ENCODE measurements around the gene WARS2.

Gene WARS2

DNA sequence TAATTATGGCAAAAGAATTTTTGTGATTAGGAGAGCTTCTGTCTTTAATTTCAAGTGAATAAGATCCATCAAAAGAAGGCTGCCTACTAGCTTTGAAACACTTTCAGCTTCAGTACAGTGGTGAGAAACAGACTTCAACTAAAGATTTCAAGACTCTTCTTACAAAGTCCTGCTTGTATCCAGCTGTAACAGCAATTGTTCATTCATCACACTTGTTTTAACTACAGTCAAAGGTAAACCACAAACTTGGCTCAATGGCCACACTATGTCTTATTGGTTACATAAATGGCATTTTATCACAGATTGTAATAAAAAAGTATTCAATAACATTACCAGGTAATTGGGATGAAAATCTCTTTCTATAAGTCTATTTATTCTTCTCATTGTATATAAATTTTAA, 59.2 kb downstream of the WARS2 start:
- Histone ChIP-seq H3K36me3 (ENCODE audit: control insufficient read depth, insufficient read depth, low read length) (no peaks in the 10 kb centered on the region), H3K27me3 (ENCODE audit: control insufficient read depth, insufficient read depth, low read length) (no peaks in the 10 kb centered on the region), H3K4me3 (ENCODE audit: low read depth, low read length) (no peak overlapping the region), H3K9me3 (ENCODE audit: control insufficient read depth, insufficient read depth, low read length) (no peaks in the 10 kb centered on the region), H3K4me1 (ENCODE audit: control insufficient read depth, insufficient read depth, low read length) (no peaks in the 10 kb centered on the region), H3K9ac (ENCODE audit: low read depth, low read length) (no peak overlapping the region)

DNA sequence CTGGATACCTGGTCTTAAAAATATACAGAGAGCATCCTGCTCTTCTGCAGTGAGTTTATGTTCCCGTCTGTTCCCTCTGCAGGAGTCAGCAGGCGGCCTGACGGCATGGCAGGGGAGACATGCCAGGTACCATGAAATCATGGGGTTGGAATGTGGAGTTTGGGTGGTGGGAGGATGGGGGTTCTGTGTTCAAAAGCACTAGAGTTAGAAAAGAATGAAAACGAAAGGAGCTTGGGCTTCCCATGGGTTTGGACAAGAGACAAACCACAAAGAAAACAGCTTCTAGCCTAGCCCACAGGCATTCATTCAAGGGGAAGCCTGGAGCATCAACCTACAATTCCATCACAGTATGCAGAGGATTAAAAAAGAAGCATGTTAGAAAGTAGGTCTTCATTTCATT, 59.9 kb downstream of the WARS2 start:
- Histone ChIP-seq H3K36me3 (ENCODE audit: control insufficient read depth, insufficient read depth, low read length) (no peaks in the 10 kb centered on the region), H3K27me3 (ENCODE audit: control insufficient read depth, insufficient read depth, low read length) (no peaks in the 10 kb centered on the region), H3K4me3 (ENCODE audit: low read depth, low read length) (no peak overlapping the region), H3K9ac (ENCODE audit: low read depth, low read length) (no peak overlapping the region), H3K9me3 (ENCODE audit: control insufficient read depth, insufficient read depth, low read length) (no peaks in the 10 kb centered on the region), H3K4me1 (ENCODE audit: control insufficient read depth, insufficient read depth, low read length) (no peaks in the 10 kb centered on the region)

- Histone ChIP-seq H3K36me3 (ENCODE audit: control insufficient read depth, insufficient read depth, low read length) (no peaks in the 10 kb centered on the region), H3K9me3 (ENCODE audit: control insufficient read depth, insufficient read depth, low read length) (no peaks in the 10 kb centered on the region), H3K4me3 (ENCODE audit: low read depth, low read length) (no peak overlapping the region), H3K4me1 (ENCODE audit: control insufficient read depth, insufficient read depth, low read length) (no peaks in the 10 kb centered on the region), H3K9ac (ENCODE audit: low read depth, low read length) (no peak overlapping the region), H3K27me3 (ENCODE audit: control insufficient read depth, insufficient read depth, low read length) (no peaks in the 10 kb centered on the region)
Observed at GRCh38 chr1:119079881-119080280, 60.6 kb downstream of the WARS2 start.

DNA sequence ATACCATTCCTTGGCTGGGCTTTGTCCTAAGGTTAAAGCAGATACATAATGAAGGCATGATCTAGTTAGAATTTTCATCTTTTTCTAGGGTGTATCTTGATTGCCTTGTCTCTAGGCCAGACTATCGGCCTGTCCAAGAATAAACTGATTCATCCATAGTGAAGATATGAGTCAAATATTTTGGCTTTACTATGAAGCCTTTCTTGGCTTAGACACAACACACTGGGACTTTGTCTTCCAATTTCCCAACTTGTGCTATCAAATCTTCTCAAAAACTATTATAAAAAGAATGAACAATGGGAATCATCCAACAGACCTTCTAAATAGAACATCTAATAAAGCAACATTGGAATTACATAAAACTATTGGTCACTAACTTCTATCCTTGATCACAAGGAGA, 64.8 kb downstream of the WARS2 start:
- Histone ChIP-seq H3K4me3 (ENCODE audit: low read depth, low read length) (no peak overlapping the region), H3K9me3 (ENCODE audit: control insufficient read depth, insufficient read depth, low read length) (no peaks in the 10 kb centered on the region), H3K27me3 (ENCODE audit: control insufficient read depth, insufficient read depth, low read length) (no peaks in the 10 kb centered on the region), H3K9ac (ENCODE audit: low read depth, low read length) (no peak overlapping the region), H3K4me1 (ENCODE audit: control insufficient read depth, insufficient read depth, low read length) (no peaks in the 10 kb centered on the region), H3K36me3 (ENCODE audit: control insufficient read depth, insufficient read depth, low read length) (no peaks in the 10 kb centered on the region)

- no peaks in the 10 kb centered on the region for H3K36me3 ChIP-seq (ENCODE audit: control insufficient read depth, insufficient read depth, low read length)
- H3K4me1 ChIP-seq (ENCODE audit: control insufficient read depth, insufficient read depth, low read length), result no peaks in the 10 kb centered on the region
- H3K27me3 ChIP-seq (ENCODE audit: control insufficient read depth, insufficient read depth, low read length), result no peaks in the 10 kb centered on the region
- no peaks in the 10 kb centered on the region for H3K9me3 ChIP-seq (ENCODE audit: control insufficient read depth, insufficient read depth, low read length)
- H3K4me3 ChIP-seq (ENCODE audit: low read depth, low read length), result no peak overlapping the region
- no peak overlapping the region for H3K9ac ChIP-seq (ENCODE audit: low read depth, low read length)
Observed at GRCh38 chr1:119071321-119071720, 69.1 kb downstream of the WARS2 start.

DNA sequence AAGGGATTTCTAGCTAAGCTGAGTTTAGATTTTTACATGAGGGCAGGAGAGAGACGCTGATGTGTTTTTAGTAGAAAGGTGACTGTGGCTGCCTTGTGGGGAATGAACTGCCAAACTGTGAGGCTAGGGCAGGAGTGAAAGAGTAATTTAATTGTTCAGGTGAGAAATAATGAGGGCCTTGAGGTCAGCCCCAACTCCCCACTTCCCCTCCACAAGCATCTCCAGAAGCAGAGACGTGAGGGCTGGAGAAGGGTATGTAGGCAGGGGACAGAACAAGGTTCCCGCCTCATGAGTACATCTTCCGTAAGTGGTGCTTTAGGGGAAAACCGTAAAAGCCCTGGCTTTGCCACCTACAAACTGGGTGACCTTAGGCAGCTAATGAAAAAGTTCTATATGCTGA, 70.8 kb downstream of the WARS2 start:
- no peak overlapping the region for H3K4me3 ChIP-seq (ENCODE audit: low read depth, low read length)
- H3K9me3 ChIP-seq (ENCODE audit: control insufficient read depth, insufficient read depth, low read length), result no peaks in the 10 kb centered on the region
- H3K36me3 ChIP-seq (ENCODE audit: control insufficient read depth, insufficient read depth, low read length), result no peaks in the 10 kb centered on the region
- H3K27me3 ChIP-seq (ENCODE audit: control insufficient read depth, insufficient read depth, low read length), result no peaks in the 10 kb centered on the region
- no peaks in the 10 kb centered on the region for H3K4me1 ChIP-seq (ENCODE audit: control insufficient read depth, insufficient read depth, low read length)
- H3K9ac ChIP-seq (ENCODE audit: low read depth, low read length), result no peak overlapping the region

DNA sequence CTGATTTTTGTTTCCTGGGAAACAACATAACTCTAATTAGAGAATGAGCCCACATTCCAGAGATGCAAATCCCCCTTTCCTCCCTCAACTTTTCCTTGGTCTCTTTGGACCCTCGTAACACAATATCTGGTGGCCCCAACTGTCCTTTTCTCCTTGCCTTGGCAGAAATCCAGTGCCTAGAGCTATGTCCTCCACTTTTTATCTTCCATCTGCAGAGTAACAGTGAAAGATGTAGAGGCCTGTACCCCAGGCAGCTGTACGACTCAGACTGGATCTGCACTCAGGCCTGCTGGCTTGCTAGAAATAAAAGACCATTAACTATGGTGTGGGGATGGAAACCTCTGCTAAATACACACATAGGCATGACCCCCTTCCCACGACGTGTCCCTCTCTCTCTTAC, 72.0 kb downstream of the WARS2 start:
- no peaks in the 10 kb centered on the region for H3K36me3 ChIP-seq (ENCODE audit: control insufficient read depth, insufficient read depth, low read length)
- no peaks in the 10 kb centered on the region for H3K4me1 ChIP-seq (ENCODE audit: control insufficient read depth, insufficient read depth, low read length)
- H3K27me3 ChIP-seq (ENCODE audit: control insufficient read depth, insufficient read depth, low read length), result no peaks in the 10 kb centered on the region
- no peaks in the 10 kb centered on the region for H3K9me3 ChIP-seq (ENCODE audit: control insufficient read depth, insufficient read depth, low read length)
- H3K4me3 ChIP-seq (ENCODE audit: low read depth, low read length), result no peak overlapping the region
- H3K9ac ChIP-seq (ENCODE audit: low read depth, low read length), result no peak overlapping the region

DNA sequence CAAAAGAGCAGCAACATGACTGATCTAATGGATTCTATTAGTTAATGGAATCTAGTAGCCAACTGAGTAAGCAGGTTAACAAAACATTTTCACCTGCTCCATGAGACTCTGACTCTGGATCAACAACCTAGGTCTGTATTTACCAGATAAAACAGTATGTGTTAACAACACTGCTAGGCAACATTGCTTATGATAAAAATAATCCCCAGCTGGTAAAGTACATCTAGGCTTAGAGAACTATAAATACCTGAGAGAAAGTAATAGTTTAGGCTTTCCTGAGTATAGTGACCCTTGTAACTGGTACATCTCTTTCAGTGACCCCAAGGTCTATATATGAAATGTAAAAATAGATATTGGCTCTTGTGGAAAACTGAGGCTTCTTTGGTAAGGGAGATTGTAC, 78.8 kb downstream of the WARS2 start:
- H3K9me3 ChIP-seq (ENCODE audit: control insufficient read depth, insufficient read depth, low read length), result no peaks in the 10 kb centered on the region
- no peaks in the 10 kb centered on the region for H3K36me3 ChIP-seq (ENCODE audit: control insufficient read depth, insufficient read depth, low read length)
- H3K9ac ChIP-seq (ENCODE audit: low read depth, low read length), result no peak overlapping the region
- H3K4me1 ChIP-seq (ENCODE audit: control insufficient read depth, insufficient read depth, low read length), result no peaks in the 10 kb centered on the region
- H3K27me3 ChIP-seq (ENCODE audit: control insufficient read depth, insufficient read depth, low read length), result no peaks in the 10 kb centered on the region
- no peak overlapping the region for H3K4me3 ChIP-seq (ENCODE audit: low read depth, low read length)

- no peaks in the 10 kb centered on the region for H3K9me3 ChIP-seq (ENCODE audit: control insufficient read depth, insufficient read depth, low read length)
- no peaks in the 10 kb centered on the region for H3K4me1 ChIP-seq (ENCODE audit: control insufficient read depth, insufficient read depth, low read length)
- no peaks in the 10 kb centered on the region for H3K36me3 ChIP-seq (ENCODE audit: control insufficient read depth, insufficient read depth, low read length)
- H3K4me3 ChIP-seq (ENCODE audit: low read depth, low read length), result no peak overlapping the region
- H3K27me3 ChIP-seq (ENCODE audit: control insufficient read depth, insufficient read depth, low read length), result no peaks in the 10 kb centered on the region
- no peak overlapping the region for H3K9ac ChIP-seq (ENCODE audit: low read depth, low read length)
Observed at GRCh38 chr1:119055568-119055967, 84.9 kb downstream of the WARS2 start.

DNA sequence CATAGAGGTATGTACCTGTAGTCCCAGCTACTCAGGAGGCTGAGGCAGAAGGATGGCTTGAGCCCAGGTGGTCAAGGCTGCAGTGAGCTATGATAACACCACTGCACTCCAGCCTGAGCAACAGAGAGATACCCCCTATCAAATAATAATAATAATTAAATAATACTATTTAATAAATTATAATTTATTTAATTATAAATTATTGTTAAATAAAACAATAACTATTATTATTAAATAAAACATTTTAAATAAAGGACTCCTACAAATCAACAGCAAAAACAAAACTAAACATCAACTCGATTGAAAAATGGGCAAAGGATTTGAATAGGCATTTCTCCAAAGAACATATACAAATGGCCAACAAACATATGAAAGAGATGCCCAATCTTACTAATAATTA, 86.5 kb downstream of the WARS2 start:
- no peaks in the 10 kb centered on the region for H3K9me3 ChIP-seq (ENCODE audit: control insufficient read depth, insufficient read depth, low read length)
- H3K27me3 ChIP-seq (ENCODE audit: control insufficient read depth, insufficient read depth, low read length), result no peaks in the 10 kb centered on the region
- H3K4me1 ChIP-seq (ENCODE audit: control insufficient read depth, insufficient read depth, low read length), result no peaks in the 10 kb centered on the region
- H3K4me3 ChIP-seq (ENCODE audit: low read depth, low read length), result no peak overlapping the region
- no peaks in the 10 kb centered on the region for H3K36me3 ChIP-seq (ENCODE audit: control insufficient read depth, insufficient read depth, low read length)
- H3K9ac ChIP-seq (ENCODE audit: low read depth, low read length), result no peak overlapping the region

DNA sequence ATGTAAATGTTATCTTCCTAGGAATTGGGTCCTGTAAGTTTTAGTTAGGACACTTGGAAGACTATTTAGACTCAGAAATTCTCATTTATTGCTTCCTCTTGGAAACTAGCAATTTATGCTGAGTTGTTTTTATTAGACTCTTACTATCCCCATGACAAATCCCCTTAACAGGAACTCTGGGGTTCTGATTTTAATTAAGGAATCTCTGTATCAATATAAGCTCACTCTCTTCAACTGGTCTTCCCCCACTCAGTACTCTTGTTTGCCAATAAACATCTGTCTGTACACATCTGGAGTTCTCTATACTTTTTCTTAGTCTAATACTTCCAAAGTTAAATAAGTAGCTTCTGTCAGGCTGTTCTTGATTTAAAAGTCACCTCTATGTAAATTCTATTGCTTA, 88.2 kb downstream of the WARS2 start:
- Histone ChIP-seq H3K36me3 (ENCODE audit: control insufficient read depth, insufficient read depth, low read length) (no peaks in the 10 kb centered on the region), H3K4me1 (ENCODE audit: control insufficient read depth, insufficient read depth, low read length) (no peaks in the 10 kb centered on the region), H3K4me3 (ENCODE audit: low read depth, low read length) (no peak overlapping the region), H3K27me3 (ENCODE audit: control insufficient read depth, insufficient read depth, low read length) (no peaks in the 10 kb centered on the region), H3K9me3 (ENCODE audit: control insufficient read depth, insufficient read depth, low read length) (no peaks in the 10 kb centered on the region), H3K9ac (ENCODE audit: low read depth, low read length) (no peak overlapping the region)

DNA sequence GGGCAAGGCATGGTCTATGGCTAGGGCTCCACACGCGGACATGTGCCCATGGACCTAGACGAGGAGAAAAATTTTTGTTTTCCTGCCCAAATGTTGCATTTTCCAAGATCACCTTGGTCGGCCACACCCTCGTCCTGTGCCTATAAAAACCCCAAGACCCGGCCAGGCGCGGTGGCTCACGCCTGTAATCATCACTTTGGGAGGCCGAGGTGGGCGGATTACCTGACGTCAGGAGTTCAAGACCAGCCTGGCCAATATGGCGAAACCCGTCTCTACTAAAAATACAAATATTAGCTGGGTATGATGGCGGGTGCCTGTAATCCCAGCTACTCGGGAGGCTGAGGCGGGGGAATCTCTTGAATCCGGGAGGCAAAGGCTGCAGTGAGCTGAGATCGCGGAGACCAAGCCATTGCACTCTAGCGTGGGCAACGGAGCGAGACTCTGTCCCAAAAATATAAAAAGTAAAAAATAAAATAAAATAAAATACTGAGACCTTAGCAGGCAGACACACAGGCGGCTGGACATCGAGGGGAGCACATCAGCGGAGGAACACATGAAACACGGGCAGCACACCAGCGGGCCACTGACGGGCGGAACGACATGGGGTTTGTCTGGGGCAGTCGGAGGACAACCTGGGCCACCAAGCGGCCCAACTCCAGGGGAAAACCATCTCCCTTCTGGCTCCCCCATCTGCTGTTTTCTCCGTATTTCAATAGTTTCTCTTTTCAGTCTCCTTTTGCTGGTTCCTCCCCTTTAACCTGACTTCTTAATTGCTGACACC, 91.6 kb downstream of the WARS2 start:
- Histone ChIP-seq H3K27me3 (ENCODE audit: control insufficient read depth, insufficient read depth, low read length) (no peaks in the 10 kb centered on the region), H3K4me3 (ENCODE audit: low read depth, low read length) (no peak overlapping the region), H3K36me3 (ENCODE audit: control insufficient read depth, insufficient read depth, low read length) (no peaks in the 10 kb centered on the region), H3K4me1 (ENCODE audit: control insufficient read depth, insufficient read depth, low read length) (no peaks in the 10 kb centered on the region), H3K9ac (ENCODE audit: low read depth, low read length) (no peak overlapping the region), H3K9me3 (ENCODE audit: control insufficient read depth, insufficient read depth, low read length) (no peaks in the 10 kb centered on the region)

Measured in iPS-15b (cell line).